Measurements from ENCODE around the gene FBXW11. TPM values are rescaled to one million over a fixed set of nuclear protein-coding genes. Genes with fewer than 3 reads are reported as not detected.
A peak's percentile ranks its signal among the peaks of the same experiment; 100 is the strongest.

FBXW11 gene
- total and polyA plus RNA-seq, 8 donors, result 6.0 to 43.8 (median 25.0) TPM

GRCh38 chr5:171969288-171969880, 37.1 kb downstream of the FBXW11 start:
- no peak for TF ChIP-seq CTCF (IDR thresholded peaks at IDR 0.05)

GRCh38 chr5:171968531-171968930, 37.9 kb downstream of the FBXW11 start:
- Histone ChIP-seq H3K9me3 (no peaks in the 10 kb centered on the region), H3K4me3 (no peak overlapping the region), H3K36me3 (no peaks in the 10 kb centered on the region), H3K27me3 (no peaks in the 10 kb centered on the region), H3K27ac (no peak overlapping the region), H3K4me1 (peaks cover 21 to 36% (median 22%) of the 10 kb centered on the region in 3 donors)
- WGBS, 2 donors, result 79 to 85% methylated on average over 3 of the region's 3 CpGs
- intact Hi-C loops (cut with DNase I), result no loop called here
- TF ChIP-seq CTCF (IDR thresholded peaks at IDR 0.05), result no peak
- DNase-seq (no peak), FAIRE-seq (no peak), ATAC-seq (no peak)

More at GRCh38 chr5:171969288-171969880, 37.1 kb downstream of the FBXW11 start:
- FAIRE-seq (no peak), DNase-seq (no peak), ATAC-seq (no peak)
- no peaks in the 10 kb centered on the region for H3K36me3 ChIP-seq
- intact Hi-C loops (cut with DNase I), result no loop called here
- H3K4me1 ChIP-seq, result peaks cover 22 to 36% (median 26%) of the 10 kb centered on the region in 3 donors
- H3K9me3 ChIP-seq, result no peaks in the 10 kb centered on the region
- 90 to 92% methylated on average over 4 of the region's 4 CpGs for WGBS, 2 donors
- H3K27ac ChIP-seq, result no peak overlapping the region
- no peak overlapping the region for H3K4me3 ChIP-seq
- H3K27me3 ChIP-seq, result no peaks in the 10 kb centered on the region

GRCh38 chr5:171966964-171967363, 39.5 kb downstream of the FBXW11 start:
- no peak for FAIRE-seq

GRCh38 chr5:171966270-171966669, 40.2 kb downstream of the FBXW11 start:
- ATAC-seq, result no peak
- TF ChIP-seq CTCF (IDR thresholded peaks at IDR 0.05), result no peak
- Histone ChIP-seq H3K4me1 (peaks cover 9 to 35% (median 18%) of the 10 kb centered on the region in 3 donors), H3K27me3 (no peaks in the 10 kb centered on the region), H3K9me3 (no peaks in the 10 kb centered on the region), H3K27ac (peak overlapping the region in 1 of 4 donors; percentile 51), H3K36me3 (no peaks in the 10 kb centered on the region), H3K4me3 (no peak overlapping the region)
- FAIRE-seq, result no peak
- intact Hi-C loops (cut with DNase I), result no loop called here
- WGBS, 2 donors, result 80 to 86% methylated on average over 2 of the region's 2 CpGs
- no peak for DNase-seq

More at GRCh38 chr5:171966964-171967363, 39.5 kb downstream of the FBXW11 start:
- Histone ChIP-seq H3K4me1 (peaks cover 14 to 39% (median 18%) of the 10 kb centered on the region in 3 donors), H3K4me3 (no peak overlapping the region), H3K27ac (peak overlapping the region in 1 of 4 donors; percentile 51), H3K9me3 (no peaks in the 10 kb centered on the region), H3K36me3 (no peaks in the 10 kb centered on the region), H3K27me3 (no peaks in the 10 kb centered on the region)
- DNase-seq, result no peak
- no peak for TF ChIP-seq CTCF (IDR thresholded peaks at IDR 0.05)
- ATAC-seq, result no peak
- WGBS, 2 donors, result 14 to 25% methylated on average over 2 of the region's 2 CpGs
- intact Hi-C loops (cut with DNase I), result no loop called here

GRCh38 chr5:171965745-171966144, 40.7 kb downstream of the FBXW11 start:
- 71 to 74% methylated on average over 6 of the region's 6 CpGs for WGBS, 2 donors
- Histone ChIP-seq H3K36me3 (no peaks in the 10 kb centered on the region), H3K27ac (peak overlapping the region in 1 of 4 donors; percentile 51), H3K9me3 (no peaks in the 10 kb centered on the region), H3K4me3 (no peak overlapping the region), H3K4me1 (peaks cover 4 to 35% (median 19%) of the 10 kb centered on the region in 3 donors), H3K27me3 (no peaks in the 10 kb centered on the region)
- DNase-seq (no peak), ATAC-seq (no peak), FAIRE-seq (no peak)
- no peak for TF ChIP-seq CTCF (IDR thresholded peaks at IDR 0.05)
- intact Hi-C loops (cut with DNase I), result no loop called here
